ENCODE measurements around the gene TBC1D14. TPM values are rescaled to one million over a fixed set of nuclear protein-coding genes. Genes with fewer than 3 reads are reported as not detected.
A peak's percentile ranks its signal among the peaks of the same experiment; 100 is the strongest.

The TBC1D14 gene
- total and polyA plus RNA-seq, 2 of the 8 experiments (the other 6 are each of a cell fraction or from before 2014, with no cell fraction given): 45.6 to 48.2 TPM

GRCh38 chr4:7003176-7003878 is 93.7 kb downstream of the TBC1D14 start:
- Histone ChIP-seq H4K20me1 (replicated peaks in 1 of 2; ENCODE audit: control insufficient read depth in 1 of 2, insufficient read depth in 2 of 2, low read length in 2 of 2) (peaks cover 23 to 32% of the 10 kb centered on the region in 2 experiments), H2BK15ac (ENCODE audit: low read length) (no peak overlapping the region), H3K56ac (replicated peaks; ENCODE audit: insufficient read length, low read depth, low read length) (no peak overlapping the region), H2BK5ac (ENCODE audit: low read depth, low read length) (no peak overlapping the region), H3K4me1 (replicated peaks in 1 of 4; ENCODE audit: control insufficient read depth in 3 of 4, insufficient read depth in 4 of 4, low read length in 3 of 4) (peaks cover 0 to 8% (median 5%) of the 10 kb centered on the region in 4 experiments; a peak in 4 of 7 replicates), H3K23me2 (ENCODE audit: low read depth, low read length) (no peaks in the 10 kb centered on the region), H3K4me2 (ENCODE audit: insufficient read depth in 1 of 2, low read depth in 2 of 2, low read length in 2 of 2) (no peak overlapping the region), H3K4ac (replicated peaks; ENCODE audit: insufficient read length, low read depth, low read length) (no peak overlapping the region), H3K79me2 (ENCODE audit: control insufficient read depth in 1 of 2, insufficient read depth in 2 of 2, low read length in 2 of 2) (no peaks in the 10 kb centered on the region), H4K91ac (replicated peaks; ENCODE audit: insufficient read length, low read length) (no peak overlapping the region), H2AK5ac (ENCODE audit: low read depth, low read length) (no peak overlapping the region), H4K5ac (ENCODE audit: insufficient read length, low read depth, low read length) (no peak overlapping the region), H4K8ac (ENCODE audit: extremely low read depth, insufficient read depth, low read length) (no peak overlapping the region), H3K23ac (ENCODE audit: insufficient read length) (no peak overlapping the region), H3K9me3 (ENCODE audit: insufficient read depth in 2 of 2, low read depth in 1 of 2, low read length in 1 of 2) (no peaks in the 10 kb centered on the region), H3K9ac (replicated peaks in 1 of 4; ENCODE audit: extremely low read depth in 1 of 4, low read depth in 3 of 4, low read length in 3 of 4) (no peak overlapping the region), H3K4me3 (ENCODE audit: extremely low read depth in 1 of 4, insufficient read depth in 2 of 4, low read depth in 3 of 4, low read length in 4 of 4) (no peak overlapping the region), H2BK12ac (ENCODE audit: low read depth, low read length) (no peak overlapping the region), H3K14ac (ENCODE audit: insufficient read length) (no peak overlapping the region), H3K18ac (ENCODE audit: extremely low read depth, low read length) (no peak overlapping the region), H3K36me3 (ENCODE audit: control insufficient read depth in 2 of 4, insufficient read depth in 4 of 4, low read length in 3 of 4) (peaks cover 25 to 49% (median 33%) of the 10 kb centered on the region in 4 experiments), H3K79me1 (ENCODE audit: low read depth, low read length) (0 out of 2 replicates have a peak, but pooled peaks cover 2% of the 10 kb centered on the region), H2BK120ac (replicated peaks; ENCODE audit: low read depth, low read length) (no peak overlapping the region), H3K27me3 (replicated peaks in 1 of 4; ENCODE audit: control insufficient read depth in 3 of 4, extremely low read depth in 1 of 4, insufficient read depth in 3 of 4, low read length in 3 of 4) (no peaks in the 10 kb centered on the region), H3K27ac (ENCODE audit: low read depth, low read length) (no peak overlapping the region), H2BK20ac (ENCODE audit: low read length) (no peak overlapping the region), H2AFZ (ENCODE audit: low read length) (no peak overlapping the region)
- 86% methylated on average over 11 of the region's 11 CpGs; no CpG with 5 or more reads in 1 of the 2 experiments for WGBS, 2 experiments (ENCODE audit: extremely low coverage in 1 of 2, insufficient coverage in 1 of 2, insufficient read length in 1 of 2, insufficient replicate concordance in 2 of 2, low coverage in 1 of 2, low lambda C conversion rate in 2 of 2, missing lambda C conversion rate in 1 of 2)
- FAIRE-seq (no peak), DNase-seq (ENCODE audit: low read depth in 1 of 2, low spot score in 2 of 2) (no peak)
- ChIA-PET CTCF (ENCODE audit: partially characterized antibody) (interaction anchor here (1.2 to 2.3 kb wide), 3 partner anchors 9 to 29 kb away, joined by 3 to 14 read pairs (median 3); no protein-coding TSS in a partner anchor), POLR2A (ENCODE audit: partially characterized antibody) (interaction anchor here (2.0 kb wide), 1 partner anchor 9 kb away, joined by 4 read pairs; no protein-coding TSS in a partner anchor)
- TF ChIP-seq SIRT6 (IDR thresholded peaks at IDR 0.05; ENCODE audit: low read length) (no peak), CTCF (IDR thresholded peaks at IDR 0.05; ENCODE audit: control extremely low read depth in 1 of 3, insufficient read depth in 1 of 3, low read depth in 1 of 3, low read length in 3 of 3) (0 out of 4 replicates have a peak, but pooled peaks of 1 of the 3 experiments have one; percentile 9)
